Measurements from ENCODE around the gene DISC1.

Gene DISC1

DNA sequence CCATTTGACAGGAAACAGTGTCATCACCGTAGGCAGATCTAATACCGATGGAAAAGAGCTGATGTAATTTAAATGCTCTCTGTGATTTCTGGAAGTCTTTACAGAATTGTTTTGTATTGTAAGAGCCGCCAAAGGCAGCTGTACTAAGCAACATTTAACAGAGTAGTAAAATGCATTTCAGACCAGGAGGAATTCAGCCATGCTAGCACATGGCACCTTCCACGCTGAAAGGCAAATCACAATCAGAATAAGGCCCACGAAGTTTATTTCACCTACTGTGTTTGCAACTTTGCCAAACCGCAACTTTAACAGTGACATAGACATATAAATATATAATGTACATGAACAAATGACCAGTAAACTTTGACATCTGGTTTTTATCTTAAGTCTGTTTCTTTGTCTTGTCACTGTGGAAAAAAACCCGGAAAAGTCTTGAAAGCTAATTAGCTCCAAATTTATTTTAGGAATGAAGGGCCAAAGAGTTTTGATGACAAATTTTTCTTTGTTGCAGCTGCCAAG is 26.1 kb upstream of the DISC1 start:
- no peak for TF ChIP-seq CTCF (IDR thresholded peaks at IDR 0.05)

DNA sequence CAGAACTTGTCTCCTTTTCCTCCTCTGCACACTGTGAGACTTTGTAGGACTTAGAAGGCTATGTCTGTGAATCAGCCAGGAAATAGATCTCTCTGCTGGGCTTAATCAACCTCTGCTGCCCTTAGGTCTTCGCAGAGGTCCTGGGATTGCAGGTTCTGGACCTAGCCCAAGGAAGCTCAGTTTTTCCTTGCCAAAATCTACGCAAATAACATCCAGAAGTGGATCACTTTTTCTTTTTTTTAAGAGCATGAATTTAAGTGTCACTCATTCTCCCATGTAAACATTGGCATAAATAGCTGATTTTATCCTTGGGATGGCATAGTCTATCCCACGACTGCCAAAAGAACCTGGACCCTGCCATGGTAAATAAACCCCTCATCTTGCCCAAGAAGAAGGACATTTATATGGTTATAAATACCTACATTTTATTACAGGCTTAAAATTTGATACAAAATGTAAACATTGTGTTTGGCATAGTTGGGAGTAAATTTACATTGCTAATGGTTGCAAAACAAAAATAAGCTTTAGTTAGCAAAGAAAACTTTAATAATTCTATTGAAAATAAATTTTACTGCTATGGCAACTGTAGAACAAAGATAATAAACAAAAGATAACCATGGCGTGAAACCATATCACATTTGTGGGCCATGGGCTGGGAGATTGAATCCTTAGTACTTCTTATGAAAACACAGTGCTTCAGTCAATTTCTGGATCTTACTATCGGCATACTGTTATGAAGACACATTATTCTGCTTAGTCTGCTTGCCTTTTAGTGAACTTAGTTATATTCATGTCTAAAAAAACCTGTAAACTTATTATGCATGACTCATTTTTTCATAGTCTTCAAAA is 24.5 kb upstream of the DISC1 start:
- TF ChIP-seq CTCF (IDR thresholded peaks at IDR 0.05), result no peak

- TF ChIP-seq CTCF (IDR thresholded peaks at IDR 0.05), result no peak
These were observed 24.0 kb upstream of the DISC1 start for GRCh38 chr1:231602673-231602984.

GRCh38 chr1:231603598-231604275 is 22.9 kb upstream of the DISC1 start:
- TF ChIP-seq CTCF (IDR thresholded peaks at IDR 0.05), result peak; percentile 86

DNA sequence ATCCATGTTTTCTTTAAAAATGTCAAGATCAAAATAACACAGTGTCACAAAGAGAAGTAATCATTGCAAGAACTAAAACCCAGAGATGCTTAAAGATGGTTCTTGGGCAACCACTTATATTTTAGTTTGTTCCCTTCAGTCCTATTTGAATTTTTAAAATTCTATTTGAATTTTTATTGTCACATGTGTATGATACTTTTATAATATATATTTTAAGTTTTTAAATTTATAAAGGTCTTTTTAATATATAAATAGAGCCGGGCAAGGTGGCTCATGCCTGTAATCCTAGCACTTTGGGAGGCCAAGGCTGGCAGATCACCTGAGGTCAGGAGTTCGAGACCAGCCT is 22.3 kb upstream of the DISC1 start:
- TF ChIP-seq CTCF (IDR thresholded peaks at IDR 0.05), result 0 out of 2 replicates have a peak, but pooled peaks have one; percentile 7

DNA sequence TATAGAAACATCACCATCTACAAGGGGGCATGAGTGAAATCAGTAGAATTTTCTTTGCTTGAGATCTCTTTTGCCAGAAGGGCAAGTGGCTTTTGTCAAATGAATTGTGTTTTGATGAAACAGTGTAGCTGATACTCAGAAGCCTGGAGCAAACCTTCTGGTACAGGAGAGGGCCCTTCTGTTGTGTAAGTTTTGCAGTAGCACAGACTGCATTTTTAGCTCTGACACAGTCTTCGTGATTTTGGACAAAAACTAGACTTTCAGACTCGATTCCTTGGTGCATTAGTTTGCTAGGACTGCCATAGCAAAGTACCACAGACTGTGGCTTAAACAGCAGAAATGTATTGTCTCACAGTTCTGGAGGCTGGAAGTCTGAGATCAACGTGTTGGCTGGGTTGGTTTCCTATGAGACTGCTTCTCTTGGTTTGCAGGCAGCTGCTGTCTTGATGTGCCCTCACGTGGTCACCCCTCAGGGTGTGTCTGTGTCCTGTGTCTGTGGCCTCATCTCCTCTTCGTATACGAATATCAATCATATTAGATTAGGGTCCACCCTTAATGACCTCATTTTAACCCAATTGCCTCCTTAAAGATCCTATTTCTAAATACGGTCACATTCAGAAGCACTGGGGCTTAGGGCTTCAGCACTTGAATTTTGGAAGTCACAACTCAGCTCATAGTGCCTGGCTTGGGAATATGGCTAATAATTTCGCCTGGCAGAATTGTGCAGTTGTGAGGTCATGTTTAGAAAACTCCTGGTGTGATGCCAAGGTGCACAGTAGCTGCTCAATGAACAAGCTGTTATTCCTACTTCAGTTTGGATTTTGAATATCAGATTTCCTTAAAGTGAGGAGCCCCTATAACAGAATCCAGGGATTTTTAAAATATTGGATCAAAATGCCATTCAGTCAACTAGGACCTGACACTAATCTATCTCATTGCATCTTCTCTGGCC is 21.2 kb upstream of the DISC1 start:
- TF ChIP-seq CTCF (IDR thresholded peaks at IDR 0.05), result no peak

- no peak for TF ChIP-seq CTCF (IDR thresholded peaks at IDR 0.05)
These were observed 19.9 kb upstream of the DISC1 start for GRCh38 chr1:231606712-231607111.

All from LNCAP (cell line).